ENCODE results near the gene TULP1. TPM values are rescaled to one million over a fixed set of nuclear protein-coding genes. Genes with fewer than 3 reads are reported as not detected.
"Not testable (repeated sequence)": the region's sequence is repeated elsewhere in the genome, so short reads cannot be mapped to it uniquely, and the experiment has no call there.

Gene TULP1
- total RNA-seq, 2 experiments from 2014 or later = not detected

- ATAC-seq; H3K4me3 Mint-ChIP-seq; H3K9me3 Mint-ChIP-seq (ENCODE audit: low read depth); DNase-seq; H3K36me3 Mint-ChIP-seq; H3K27ac Mint-ChIP-seq: not testable (repeated sequence)
- H3K4me1 Mint-ChIP-seq = peaks cover 11% of the 10 kb centered on the region
- peaks cover 14% of the 10 kb centered on the region for H3K27me3 Mint-ChIP-seq
- CTCF ChIA-PET = interaction anchor here (1.5 to 1.6 kb wide), 2 partner anchors 9 to 34 kb away, joined by 5 to 6 read pairs; no protein-coding TSS in a partner anchor
Measured at GRCh38 chr6:35517978-35518377, 5.3 kb upstream of the TULP1 start.

- Mint-ChIP-seq H3K9me3 (ENCODE audit: low read depth) (no peaks in the 10 kb centered on the region), H3K4me1 (peaks cover 2% of the 10 kb centered on the region), H3K4me3 (no peak overlapping the region), H3K27me3 (peaks cover 16% of the 10 kb centered on the region), H3K27ac (no peak overlapping the region), H3K36me3 (no peaks in the 10 kb centered on the region)
- DNase-seq = no peak
- no peak for ATAC-seq
- CTCF ChIA-PET = interaction anchor here (1.2 to 1.6 kb wide), 3 partner anchors 10 to 37 kb away, joined by 3 to 6 read pairs (median 4); no protein-coding TSS in a partner anchor
Measured at GRCh38 chr6:35516712-35517111, 4.0 kb upstream of the TULP1 start.

- H3K36me3 Mint-ChIP-seq; H3K4me1 Mint-ChIP-seq; H3K27ac Mint-ChIP-seq; ATAC-seq; H3K4me3 Mint-ChIP-seq; DNase-seq; H3K9me3 Mint-ChIP-seq (ENCODE audit: low read depth): not testable (repeated sequence)
- CTCF ChIA-PET = interaction anchor here (1.2 kb wide), 1 partner anchor 36 kb away, joined by 4 read pairs; no protein-coding TSS in a partner anchor
- peaks cover 23% of the 10 kb centered on the region for H3K27me3 Mint-ChIP-seq
Measured at GRCh38 chr6:35515939-35516338, 3.2 kb upstream of the TULP1 start.

GRCh38 chr6:35514587-35514986 is 1.9 kb upstream of the TULP1 start:
- CTCF ChIA-PET = interaction anchor here (0.7 to 0.8 kb wide), 2 partner anchors 8 to 280 kb away, joined by 3 to 4 read pairs; no protein-coding TSS in a partner anchor
- H3K27ac Mint-ChIP-seq = no peak overlapping the region
- peaks cover 32% of the 10 kb centered on the region for H3K27me3 Mint-ChIP-seq
- peaks cover 2% of the 10 kb centered on the region for H3K4me1 Mint-ChIP-seq
- no peaks in the 10 kb centered on the region for H3K36me3 Mint-ChIP-seq
- ATAC-seq (no peak), DNase-seq (no peak)
- no peaks in the 10 kb centered on the region for H3K9me3 Mint-ChIP-seq (ENCODE audit: low read depth)
- H3K4me3 Mint-ChIP-seq = no peak overlapping the region

- Mint-ChIP-seq H3K27me3 (peaks cover 28% of the 10 kb centered on the region), H3K4me3 (no peak overlapping the region), H3K9me3 (ENCODE audit: low read depth) (no peaks in the 10 kb centered on the region), H3K36me3 (no peaks in the 10 kb centered on the region), H3K27ac (no peak overlapping the region), H3K4me1 (peaks cover 2% of the 10 kb centered on the region)
- DNase-seq (no peak), ATAC-seq (no peak)
- CTCF ChIA-PET = no interaction called here
Measured at GRCh38 chr6:35512006-35512405, 690 bp downstream of the TULP1 start.

DNA sequence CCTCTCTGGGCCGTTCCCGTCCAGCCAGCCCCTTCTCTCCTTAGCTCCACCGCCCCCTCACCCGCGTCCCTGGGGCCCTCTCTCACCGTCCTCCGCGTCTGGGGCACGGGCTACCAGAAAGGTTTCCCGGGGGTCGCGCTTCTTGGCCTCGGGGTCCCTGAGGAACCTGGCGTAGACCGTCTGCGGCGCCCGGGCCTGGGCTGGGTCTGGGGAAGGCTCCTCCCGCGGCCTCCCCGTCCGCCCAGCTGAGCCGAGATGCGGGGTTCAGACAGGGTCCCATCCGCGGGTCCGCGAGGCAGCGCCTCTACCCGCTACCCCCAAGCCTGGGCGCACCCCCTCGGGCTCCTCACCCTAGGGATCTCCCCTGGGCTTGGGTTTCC is 1.1 kb downstream of the TULP1 start:
- no peak overlapping the region for H3K4me3 Mint-ChIP-seq
- CTCF ChIA-PET = no interaction called here
- peaks cover 2% of the 10 kb centered on the region for H3K4me1 Mint-ChIP-seq
- DNase-seq (no peak), ATAC-seq (no peak)
- H3K9me3 Mint-ChIP-seq (ENCODE audit: low read depth) = no peaks in the 10 kb centered on the region
- H3K27ac Mint-ChIP-seq = no peak overlapping the region
- H3K27me3 Mint-ChIP-seq = peaks cover 29% of the 10 kb centered on the region
- no peaks in the 10 kb centered on the region for H3K36me3 Mint-ChIP-seq

GRCh38 chr6:35510916-35511561 is 1.7 kb downstream of the TULP1 start:
- peaks cover 32% of the 10 kb centered on the region for H3K27me3 Mint-ChIP-seq
- ATAC-seq (no peak), DNase-seq (no peak)
- no peaks in the 10 kb centered on the region for H3K36me3 Mint-ChIP-seq
- CTCF ChIA-PET = interaction anchor here (1.0 to 1.5 kb wide), 2 partner anchors 14 to 27 kb away, joined by 3 read pairs; partner anchors contain the start of gene TEAD3
- H3K4me3 Mint-ChIP-seq = no peak overlapping the region
- H3K27ac Mint-ChIP-seq = no peak overlapping the region
- H3K4me1 Mint-ChIP-seq = peaks cover 2% of the 10 kb centered on the region
- no peaks in the 10 kb centered on the region for H3K9me3 Mint-ChIP-seq (ENCODE audit: low read depth)

GRCh38 chr6:35508542-35508941 is 4.2 kb downstream of the TULP1 start:
- no peak overlapping the region for H3K4me3 Mint-ChIP-seq
- H3K27ac Mint-ChIP-seq = no peak overlapping the region
- H3K9me3 Mint-ChIP-seq (ENCODE audit: low read depth) = no peaks in the 10 kb centered on the region
- H3K4me1 Mint-ChIP-seq = no peaks in the 10 kb centered on the region
- CTCF ChIA-PET = interaction anchor here (0.6 kb wide), 1 partner anchor 1072 kb away, joined by 3 read pairs; no protein-coding TSS in a partner anchor
- peaks cover 29% of the 10 kb centered on the region for H3K27me3 Mint-ChIP-seq
- ATAC-seq = no peak
- H3K36me3 Mint-ChIP-seq = no peaks in the 10 kb centered on the region
- DNase-seq = no peak

- no peaks in the 10 kb centered on the region for H3K36me3 Mint-ChIP-seq
- no peaks in the 10 kb centered on the region for H3K9me3 Mint-ChIP-seq (ENCODE audit: low read depth)
- no peak overlapping the region for H3K4me3 Mint-ChIP-seq
- CTCF ChIA-PET = interaction anchor here (0.6 to 1.5 kb wide), 2 partner anchors 15 to 1073 kb away, joined by 3 to 4 read pairs; no protein-coding TSS in a partner anchor
- H3K27ac Mint-ChIP-seq = no peak overlapping the region
- no peak for ATAC-seq
- H3K27me3 Mint-ChIP-seq = peaks cover 31% of the 10 kb centered on the region
- no peak for DNase-seq
- H3K4me1 Mint-ChIP-seq = no peaks in the 10 kb centered on the region
Measured at GRCh38 chr6:35508027-35508426, 4.7 kb downstream of the TULP1 start.

- DNase-seq (no peak), ATAC-seq (no peak)
- Mint-ChIP-seq H3K9me3 (ENCODE audit: low read depth) (no peaks in the 10 kb centered on the region), H3K4me3 (no peak overlapping the region), H3K4me1 (no peaks in the 10 kb centered on the region), H3K27ac (no peak overlapping the region), H3K36me3 (no peaks in the 10 kb centered on the region), H3K27me3 (peaks cover 31% of the 10 kb centered on the region)
- CTCF ChIA-PET = interaction anchor here (0.9 to 1.5 kb wide), 3 partner anchors 16 to 45 kb away, joined by 3 to 4 read pairs (median 4); no protein-coding TSS in a partner anchor
Measured at GRCh38 chr6:35507221-35507620, 5.5 kb downstream of the TULP1 start.

- CTCF ChIA-PET = interaction anchor here (0.9 to 1.5 kb wide), 3 partner anchors 17 to 46 kb away, joined by 3 to 4 read pairs (median 4); no protein-coding TSS in a partner anchor
Measured at GRCh38 chr6:35506536-35506935, 6.2 kb downstream of the TULP1 start.

GRCh38 chr6:35505999-35506412 is 6.7 kb downstream of the TULP1 start:
- no peaks in the 10 kb centered on the region for H3K9me3 Mint-ChIP-seq (ENCODE audit: low read depth)
- no peak overlapping the region for H3K27ac Mint-ChIP-seq
- H3K27me3 Mint-ChIP-seq = peaks cover 31% of the 10 kb centered on the region
- DNase-seq (no peak), ATAC-seq (no peak)
- CTCF ChIA-PET = no interaction called here
- no peaks in the 10 kb centered on the region for H3K36me3 Mint-ChIP-seq
- H3K4me3 Mint-ChIP-seq = no peak overlapping the region
- no peaks in the 10 kb centered on the region for H3K4me1 Mint-ChIP-seq

More at GRCh38 chr6:35506536-35506935, 6.2 kb downstream of the TULP1 start:
- no peaks in the 10 kb centered on the region for H3K36me3 Mint-ChIP-seq
- peaks cover 34% of the 10 kb centered on the region for H3K27me3 Mint-ChIP-seq
- ATAC-seq (no peak), DNase-seq (no peak)
- no peaks in the 10 kb centered on the region for H3K9me3 Mint-ChIP-seq (ENCODE audit: low read depth)
- H3K4me1 Mint-ChIP-seq = no peaks in the 10 kb centered on the region
- no peak overlapping the region for H3K27ac Mint-ChIP-seq
- no peak overlapping the region for H3K4me3 Mint-ChIP-seq

- Mint-ChIP-seq H3K36me3 (no peaks in the 10 kb centered on the region), H3K4me1 (peaks cover 2% of the 10 kb centered on the region), H3K4me3 (no peak overlapping the region), H3K27me3 (peaks cover 36% of the 10 kb centered on the region), H3K27ac (no peak overlapping the region), H3K9me3 (ENCODE audit: low read depth) (no peaks in the 10 kb centered on the region)
- ATAC-seq (no peak), DNase-seq (no peak)
- CTCF ChIA-PET = interaction anchor here (1.8 kb wide), 1 partner anchor 19 kb away, joined by 7 read pairs; no protein-coding TSS in a partner anchor
Measured at GRCh38 chr6:35503534-35503933, 9.2 kb downstream of the TULP1 start.

DNA sequence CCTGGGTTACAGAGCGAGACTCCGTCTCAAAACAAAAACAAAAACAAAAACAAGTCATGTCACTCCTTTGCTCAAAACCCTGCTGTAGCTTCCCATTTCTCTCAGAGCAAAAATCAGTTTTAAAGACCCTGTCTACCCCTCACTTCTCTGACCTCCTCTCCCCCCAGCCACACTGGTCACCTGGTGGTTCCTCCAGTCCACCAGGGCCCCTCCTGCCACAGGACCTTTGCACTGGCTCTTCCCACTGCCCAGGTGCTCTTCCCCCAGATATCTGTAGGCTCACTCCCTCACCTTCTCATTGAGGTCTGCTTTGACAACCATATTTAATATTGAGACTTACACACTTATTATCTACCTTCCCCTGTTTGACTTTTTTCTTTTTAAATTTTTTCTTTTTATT is 10.9 kb downstream of the TULP1 start:
- Mint-ChIP-seq H3K4me1 (peaks cover 3% of the 10 kb centered on the region), H3K9me3 (ENCODE audit: low read depth) (no peaks in the 10 kb centered on the region), H3K27me3 (peaks cover 42% of the 10 kb centered on the region), H3K36me3 (no peaks in the 10 kb centered on the region), H3K27ac (no peak overlapping the region), H3K4me3 (no peak overlapping the region)
- DNase-seq = no peak
- CTCF ChIA-PET = no interaction called here
- no peak for ATAC-seq
